ENCODE data around the gene NHLH2. TPM values are rescaled to one million over a fixed set of nuclear protein-coding genes. Genes with fewer than 3 reads are reported as not detected.

The NHLH2 gene
- total and polyA plus RNA-seq, 2 donors (not counting 1 experiment from before 2014, with no cell fraction given): not detected

DNA sequence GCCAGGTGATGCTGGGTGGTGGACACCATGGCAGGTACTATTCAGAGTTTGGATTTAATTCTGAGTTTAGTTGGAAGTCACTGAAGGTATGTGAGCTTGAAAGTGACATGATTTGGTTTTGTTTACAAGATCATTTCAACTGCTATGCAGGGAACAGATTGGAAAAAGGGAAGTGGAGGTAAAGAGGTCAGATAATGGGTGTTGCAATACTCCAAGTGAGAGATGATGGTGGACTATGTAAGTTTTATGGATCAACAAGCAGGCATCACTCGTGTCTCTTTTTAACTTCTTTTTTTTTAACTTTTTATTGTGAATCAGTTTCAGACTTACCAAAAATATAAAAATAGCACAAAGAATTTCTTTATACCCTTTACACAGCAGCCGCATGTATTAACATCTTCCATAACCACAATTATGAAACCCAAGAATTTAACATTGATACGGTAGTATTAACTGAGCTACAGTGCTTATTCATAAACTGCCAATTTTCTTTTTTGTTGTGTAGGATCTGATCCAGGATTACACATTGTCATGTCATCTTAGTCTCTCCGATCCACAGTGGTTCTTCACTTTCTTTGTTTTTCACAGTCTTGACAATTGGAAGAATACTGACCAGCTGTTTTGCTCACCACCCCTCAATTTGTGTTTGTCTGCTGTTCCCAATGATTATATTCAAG lies 24.9 kb upstream of the NHLH2 start:
- DNase-seq: no peak
- no peak overlapping the region for H3K4me3 ChIP-seq (ENCODE audit: control extremely low read depth in 1 of 5, extremely low read depth in 1 of 5, insufficient read depth in 1 of 5, low read depth in 2 of 5, low read length in 4 of 5)
- Mint-ChIP-seq H3K4me1 (no peaks in the 10 kb centered on the region), H3K27me3 (peaks cover 19% of the 10 kb centered on the region), H3K4me3 (no peak overlapping the region), H3K27ac (no peak overlapping the region), H3K9me3 (ENCODE audit: insufficient read depth) (no peaks in the 10 kb centered on the region)
- H3K4me1 ChIP-seq (ENCODE audit: control insufficient read depth in 2 of 2, insufficient read depth in 2 of 2, low read length in 2 of 2): no peaks in the 10 kb centered on the region
- WGBS (ENCODE audit: insufficient coverage): 100% methylated on average over 1 of the region's 4 CpGs
- no peaks in the 10 kb centered on the region for H3K79me2 ChIP-seq (ENCODE audit: control insufficient read depth, insufficient read depth, low read length)
- H3K9ac ChIP-seq (ENCODE audit: low read length): no peak overlapping the region
- TF ChIP-seq, protein P1, sequence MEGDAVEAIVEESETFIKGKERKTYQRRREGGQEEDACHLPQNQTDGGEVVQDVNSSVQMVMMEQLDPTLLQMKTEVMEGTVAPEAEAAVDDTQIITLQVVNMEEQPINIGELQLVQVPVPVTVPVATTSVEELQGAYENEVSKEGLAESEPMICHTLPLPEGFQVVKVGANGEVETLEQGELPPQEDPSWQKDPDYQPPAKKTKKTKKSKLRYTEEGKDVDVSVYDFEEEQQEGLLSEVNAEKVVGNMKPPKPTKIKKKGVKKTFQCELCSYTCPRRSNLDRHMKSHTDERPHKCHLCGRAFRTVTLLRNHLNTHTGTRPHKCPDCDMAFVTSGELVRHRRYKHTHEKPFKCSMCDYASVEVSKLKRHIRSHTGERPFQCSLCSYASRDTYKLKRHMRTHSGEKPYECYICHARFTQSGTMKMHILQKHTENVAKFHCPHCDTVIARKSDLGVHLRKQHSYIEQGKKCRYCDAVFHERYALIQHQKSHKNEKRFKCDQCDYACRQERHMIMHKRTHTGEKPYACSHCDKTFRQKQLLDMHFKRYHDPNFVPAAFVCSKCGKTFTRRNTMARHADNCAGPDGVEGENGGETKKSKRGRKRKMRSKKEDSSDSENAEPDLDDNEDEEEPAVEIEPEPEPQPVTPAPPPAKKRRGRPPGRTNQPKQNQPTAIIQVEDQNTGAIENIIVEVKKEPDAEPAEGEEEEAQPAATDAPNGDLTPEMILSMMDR (IDR thresholded peaks at IDR 0.05): no peak
- no peak for TF ChIP-seq EZH2 (IDR thresholded peaks at IDR 0.05; ENCODE audit: borderline replicate concordance, insufficient read depth, low read depth, low read length, poor library complexity, severe bottlenecking)
- ChIA-PET CTCF (interaction anchor here (0.5 kb wide), 1 partner anchor 57 kb away, joined by 4 read pairs; no protein-coding TSS in a partner anchor), POLR2A (no interaction called here)
- H2AFZ ChIP-seq (ENCODE audit: insufficient read depth, low read depth, low read length, poor library complexity, severe bottlenecking): no peak overlapping the region
- no peaks in the 10 kb centered on the region for H3K27me3 ChIP-seq (replicated peaks in 1 of 4; ENCODE audit: control extremely low read depth in 1 of 4, control insufficient read depth in 3 of 4, insufficient read depth in 4 of 4, low read length in 3 of 4)
- H3K27ac ChIP-seq (ENCODE audit: low read length in 2 of 2): no peak overlapping the region
- H4K20me1 ChIP-seq (ENCODE audit: control insufficient read depth, insufficient read depth, low read length, poor library complexity, severe bottlenecking): no peaks in the 10 kb centered on the region
- H3K36me3 ChIP-seq (replicated peaks in 1 of 2; ENCODE audit: control extremely low read depth in 1 of 2, control insufficient read depth in 1 of 2, extremely low read depth in 1 of 2, insufficient read depth in 2 of 2, low read length in 1 of 2): no peaks in the 10 kb centered on the region
- H3K9me3 ChIP-seq (ENCODE audit: control extremely low read depth in 1 of 3, control insufficient read depth in 2 of 3, insufficient read depth in 1 of 3, low read length in 2 of 3): no peaks in the 10 kb centered on the region
- intact Hi-C loops (cut with micrococcal nuclease): no loop called here
- H3K4me2 ChIP-seq (replicated peaks; ENCODE audit: low read depth, low read length, poor library complexity, severe bottlenecking): no peak overlapping the region
- ATAC-seq (ENCODE audit: low read depth): no peak

DNA sequence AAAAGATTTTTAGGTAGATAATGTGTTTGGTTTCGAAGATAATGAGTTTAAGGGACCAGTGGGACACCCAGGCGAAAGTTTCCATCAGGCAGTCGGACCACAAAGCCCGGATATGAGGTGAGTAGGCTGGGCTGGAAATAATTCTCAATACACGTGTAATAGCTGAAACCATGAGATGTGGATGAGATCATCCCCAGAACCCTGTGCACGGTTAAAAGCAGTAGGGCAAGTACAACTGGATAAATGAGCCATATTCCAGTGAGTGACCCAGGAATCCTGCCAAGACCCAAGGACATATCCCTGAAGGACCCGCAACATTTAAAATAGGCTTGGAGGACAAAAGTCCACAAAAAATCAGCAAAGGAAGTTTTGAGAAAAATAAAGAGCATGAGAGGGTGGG lies 21.5 kb upstream of the NHLH2 start:
- Histone ChIP-seq H3K79me2 (ENCODE audit: control insufficient read depth, insufficient read depth, low read length) (no peaks in the 10 kb centered on the region), H3K4me1 (ENCODE audit: control insufficient read depth in 2 of 2, insufficient read depth in 2 of 2, low read length in 2 of 2) (no peaks in the 10 kb centered on the region), H3K36me3 (replicated peaks in 1 of 2; ENCODE audit: control extremely low read depth in 1 of 2, control insufficient read depth in 1 of 2, extremely low read depth in 1 of 2, insufficient read depth in 2 of 2, low read length in 1 of 2) (no peaks in the 10 kb centered on the region), H3K9ac (ENCODE audit: low read length) (no peak overlapping the region), H4K20me1 (ENCODE audit: control insufficient read depth, insufficient read depth, low read length, poor library complexity, severe bottlenecking) (no peaks in the 10 kb centered on the region), H3K9me3 (ENCODE audit: control extremely low read depth in 1 of 3, control insufficient read depth in 2 of 3, insufficient read depth in 1 of 3, low read length in 2 of 3) (peaks cover 0 to 4% (median 0%) of the 10 kb centered on the region in 3 donors), H2AFZ (ENCODE audit: insufficient read depth, low read depth, low read length, poor library complexity, severe bottlenecking) (no peak overlapping the region), H3K4me2 (replicated peaks; ENCODE audit: low read depth, low read length, poor library complexity, severe bottlenecking) (no peak overlapping the region), H3K27me3 (replicated peaks in 1 of 4; ENCODE audit: control extremely low read depth in 1 of 4, control insufficient read depth in 3 of 4, insufficient read depth in 4 of 4, low read length in 3 of 4) (peaks cover 0 to 7% (median 3%) of the 10 kb centered on the region in 4 experiments), H3K27ac (ENCODE audit: low read length in 2 of 2) (no peak overlapping the region), H3K4me3 (ENCODE audit: control extremely low read depth in 1 of 5, extremely low read depth in 1 of 5, insufficient read depth in 1 of 5, low read depth in 2 of 5, low read length in 4 of 5) (no peak overlapping the region)
- Mint-ChIP-seq H3K4me1 (no peaks in the 10 kb centered on the region), H3K9me3 (ENCODE audit: insufficient read depth) (no peaks in the 10 kb centered on the region), H3K27ac (no peak overlapping the region), H3K27me3 (peaks cover 25% of the 10 kb centered on the region), H3K4me3 (no peak overlapping the region)
- no peak for TF ChIP-seq EZH2 (IDR thresholded peaks at IDR 0.05; ENCODE audit: borderline replicate concordance, insufficient read depth, low read depth, low read length, poor library complexity, severe bottlenecking)
- TF ChIP-seq, protein P1 (IDR thresholded peaks at IDR 0.05): no peak
- CTCF ChIA-PET: interaction anchor here (1.0 kb wide), 1 partner anchor 56 kb away, joined by 3 read pairs; no protein-coding TSS in a partner anchor
- 91% methylated on average over 7 of the region's 7 CpGs for WGBS (ENCODE audit: insufficient coverage)
- DNase-seq: no peak
- POLR2A ChIA-PET: no interaction called here
- ATAC-seq (ENCODE audit: low read depth): no peak
- intact Hi-C loops (cut with micrococcal nuclease): no loop called here
